ENCODE results near the gene TMTC3.

TMTC3 gene

DNA sequence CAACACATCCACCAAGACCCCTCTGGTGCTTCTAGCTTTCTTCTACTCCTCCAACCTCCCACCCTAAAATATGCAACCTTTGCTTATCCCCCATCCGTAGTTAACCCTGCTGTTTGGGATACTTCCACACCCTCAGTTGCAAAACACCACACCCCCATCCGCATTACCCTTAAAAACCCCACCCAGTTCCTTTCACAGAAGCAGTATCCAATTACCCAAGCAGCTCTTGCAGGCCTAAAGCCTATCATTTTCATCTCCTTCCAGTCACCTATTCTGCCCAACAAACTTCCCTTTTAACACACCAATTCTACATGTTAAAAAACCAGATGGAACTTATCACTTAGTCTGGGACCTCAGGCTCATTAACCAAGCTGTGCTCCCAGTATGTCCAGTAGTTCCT, 88.2 kb downstream of the TMTC3 start:
- no peak overlapping the region for H3K4me3 ChIP-seq (ENCODE audit: low read length)
- DNase-seq (ENCODE audit: low read depth) = no peak
- TF ChIP-seq, protein P1, sequence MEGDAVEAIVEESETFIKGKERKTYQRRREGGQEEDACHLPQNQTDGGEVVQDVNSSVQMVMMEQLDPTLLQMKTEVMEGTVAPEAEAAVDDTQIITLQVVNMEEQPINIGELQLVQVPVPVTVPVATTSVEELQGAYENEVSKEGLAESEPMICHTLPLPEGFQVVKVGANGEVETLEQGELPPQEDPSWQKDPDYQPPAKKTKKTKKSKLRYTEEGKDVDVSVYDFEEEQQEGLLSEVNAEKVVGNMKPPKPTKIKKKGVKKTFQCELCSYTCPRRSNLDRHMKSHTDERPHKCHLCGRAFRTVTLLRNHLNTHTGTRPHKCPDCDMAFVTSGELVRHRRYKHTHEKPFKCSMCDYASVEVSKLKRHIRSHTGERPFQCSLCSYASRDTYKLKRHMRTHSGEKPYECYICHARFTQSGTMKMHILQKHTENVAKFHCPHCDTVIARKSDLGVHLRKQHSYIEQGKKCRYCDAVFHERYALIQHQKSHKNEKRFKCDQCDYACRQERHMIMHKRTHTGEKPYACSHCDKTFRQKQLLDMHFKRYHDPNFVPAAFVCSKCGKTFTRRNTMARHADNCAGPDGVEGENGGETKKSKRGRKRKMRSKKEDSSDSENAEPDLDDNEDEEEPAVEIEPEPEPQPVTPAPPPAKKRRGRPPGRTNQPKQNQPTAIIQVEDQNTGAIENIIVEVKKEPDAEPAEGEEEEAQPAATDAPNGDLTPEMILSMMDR (conservative IDR thresholded peaks at IDR 0.05; ENCODE audit: low read length) = no peak

DNA sequence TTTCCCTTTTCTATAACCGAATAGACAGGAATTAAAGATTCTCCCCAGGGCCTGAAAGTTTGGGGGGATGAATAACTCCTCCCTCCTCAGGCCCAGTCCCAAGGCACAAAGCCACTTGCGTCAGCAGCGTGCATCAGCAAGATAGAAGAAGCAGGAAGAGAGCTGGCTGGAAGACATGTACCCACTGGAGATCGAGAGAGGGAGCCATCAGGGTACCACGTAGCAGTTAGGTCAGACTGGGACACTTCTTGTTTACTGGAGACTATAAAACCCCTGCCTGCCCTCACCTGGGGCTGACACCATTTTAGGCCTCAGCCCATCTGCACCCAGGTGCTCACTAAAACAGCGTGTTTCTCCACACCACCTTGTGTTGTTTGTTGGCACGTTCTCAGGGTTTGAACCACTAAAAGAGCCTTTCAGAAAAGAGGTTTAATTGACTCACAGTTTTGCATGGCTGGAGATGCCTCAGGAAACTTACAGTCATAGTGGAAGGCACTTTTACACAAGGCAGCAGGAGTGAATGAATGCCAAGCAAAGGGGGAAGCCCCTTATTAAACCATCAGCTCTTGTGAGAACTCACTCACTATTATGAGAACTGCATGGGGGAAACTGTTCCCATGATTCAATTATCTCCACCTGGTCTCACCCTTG, 93.2 kb downstream of the TMTC3 start:
- no peak overlapping the region for H3K4me3 ChIP-seq (ENCODE audit: low read length)
- DNase-seq (ENCODE audit: low read depth) = no peak
- TF ChIP-seq, protein P1 (conservative IDR thresholded peaks at IDR 0.05; ENCODE audit: low read length) = no peak

DNA sequence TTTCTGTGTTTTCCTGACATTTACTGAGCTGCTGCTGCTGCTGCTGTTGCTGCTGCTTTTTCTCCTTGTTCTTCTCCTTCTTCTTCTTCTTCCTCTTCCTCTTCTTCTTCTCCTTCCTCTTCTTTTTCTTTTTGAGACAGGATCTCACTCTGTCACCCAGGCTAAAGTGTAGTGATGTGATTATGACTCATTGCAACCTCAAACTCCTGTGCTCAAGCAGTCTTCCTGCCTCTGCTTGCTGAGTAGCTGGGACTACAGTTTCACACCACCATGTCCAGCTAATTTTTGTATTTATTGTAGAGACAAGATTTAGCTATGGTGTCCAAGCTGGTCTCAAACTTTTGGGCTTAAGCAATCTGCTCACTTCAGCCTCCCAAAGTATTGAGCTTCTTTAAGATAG, 95.8 kb downstream of the TMTC3 start:
- no peak overlapping the region for H3K4me3 ChIP-seq (ENCODE audit: low read length)
- DNase-seq (ENCODE audit: low read depth) = peak; percentile 57
- TF ChIP-seq, protein P1 (conservative IDR thresholded peaks at IDR 0.05; ENCODE audit: low read length) = no peak

DNA sequence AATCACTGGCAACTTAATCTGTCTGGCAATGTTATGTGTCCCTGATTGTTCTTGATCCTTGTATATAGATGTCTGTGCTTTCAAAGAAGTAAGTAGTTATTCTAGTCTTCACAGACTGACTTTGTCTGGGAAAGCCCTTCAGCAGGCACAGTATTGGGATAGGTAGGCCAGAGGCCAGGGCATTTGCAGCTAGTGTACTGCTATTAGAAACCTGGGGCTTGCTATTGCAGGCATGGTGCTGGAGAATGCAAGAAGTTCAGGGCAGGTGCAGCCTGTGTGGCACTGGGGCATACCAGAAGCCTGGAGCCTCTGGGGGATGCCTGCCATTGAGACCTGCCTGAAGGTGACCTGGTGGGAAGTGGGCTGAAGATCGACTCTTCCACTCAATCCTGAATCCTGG, 96.3 kb downstream of the TMTC3 start:
- TF ChIP-seq, protein P1 (conservative IDR thresholded peaks at IDR 0.05; ENCODE audit: low read length) = no peak
- H3K4me3 ChIP-seq (ENCODE audit: low read length) = no peak overlapping the region
- DNase-seq (ENCODE audit: low read depth) = no peak

DNA sequence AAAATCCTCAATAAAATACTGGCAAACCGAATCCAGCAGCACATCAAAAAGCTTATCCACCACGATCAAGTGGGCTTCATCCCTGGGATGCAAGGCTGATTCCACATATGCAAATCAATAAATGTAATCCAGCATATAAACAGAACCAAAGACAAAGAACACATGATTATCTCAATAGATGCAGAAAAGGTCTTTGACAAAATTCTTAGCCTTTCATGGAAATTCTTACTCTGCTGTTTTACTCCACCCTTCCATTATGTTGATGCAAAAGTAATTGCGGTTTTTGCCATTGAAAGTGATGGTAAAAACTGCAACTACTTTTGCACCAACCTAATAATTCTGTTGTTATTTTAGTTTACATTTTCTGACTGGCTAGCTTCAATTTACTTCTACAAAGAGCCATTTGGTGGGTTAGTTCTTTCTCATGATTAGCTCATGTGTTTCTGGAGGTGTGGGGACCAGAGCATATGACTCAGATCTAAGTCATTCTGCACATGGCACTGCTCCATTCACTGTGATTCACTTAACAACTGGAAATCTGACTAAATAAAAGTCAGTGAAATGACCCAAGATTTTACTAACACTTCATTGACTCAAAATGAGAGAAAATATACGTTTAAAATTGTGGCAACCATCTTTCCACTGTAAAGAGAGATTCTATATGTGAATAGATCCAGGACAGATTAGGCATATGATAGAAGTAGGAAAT, 99.9 kb downstream of the TMTC3 start:
- TF ChIP-seq, protein P1 (conservative IDR thresholded peaks at IDR 0.05; ENCODE audit: low read length) = no peak
- H3K4me3 ChIP-seq (ENCODE audit: low read length) = no peak overlapping the region
- peak; percentile 98 for DNase-seq (ENCODE audit: low read depth)

DNA sequence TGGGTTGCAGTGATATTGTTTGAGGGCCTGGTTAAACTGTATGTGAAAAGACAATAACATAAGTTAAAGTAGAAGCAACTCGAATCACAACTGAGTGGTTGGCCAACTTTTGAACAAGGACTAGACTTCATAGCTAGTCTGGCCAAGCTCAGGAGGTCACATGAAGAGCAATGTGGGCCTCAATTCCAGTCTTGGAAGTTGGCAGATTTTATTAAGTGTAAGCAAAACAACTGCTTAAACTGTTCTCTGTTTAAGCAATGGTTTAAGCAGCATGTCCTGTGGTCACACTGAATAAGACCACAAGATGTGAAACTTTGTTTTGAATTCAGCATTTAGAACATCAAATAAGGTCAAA, 100.4 kb downstream of the TMTC3 start:
- peak; percentile 88 for DNase-seq (ENCODE audit: low read depth)
- no peak overlapping the region for H3K4me3 ChIP-seq (ENCODE audit: low read length)
- TF ChIP-seq, protein P1 (conservative IDR thresholded peaks at IDR 0.05; ENCODE audit: low read length) = no peak

DNA sequence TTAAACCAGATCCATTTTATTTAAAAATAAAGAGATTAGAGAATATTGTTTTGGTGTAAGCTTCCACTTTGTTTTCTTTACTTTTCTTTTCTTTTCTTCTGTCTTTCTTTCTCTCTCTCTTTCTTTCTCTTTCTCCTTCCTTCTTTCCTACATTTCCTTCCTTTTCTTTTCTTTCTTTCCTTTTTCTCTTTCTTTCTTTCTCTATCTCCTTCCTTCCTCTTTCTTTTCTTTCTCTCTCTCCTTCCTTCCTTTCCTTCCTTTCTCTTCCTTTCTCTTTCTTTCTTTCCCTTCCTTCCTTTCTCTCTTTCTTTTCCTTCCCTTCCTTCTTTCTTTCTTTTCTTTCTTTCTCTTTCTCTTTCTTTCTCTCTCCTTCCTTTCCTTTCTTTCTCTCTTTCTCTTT, 100.8 kb downstream of the TMTC3 start:
- no peak for DNase-seq (ENCODE audit: low read depth)
- no peak overlapping the region for H3K4me3 ChIP-seq (ENCODE audit: low read length)
- TF ChIP-seq, protein P1 (conservative IDR thresholded peaks at IDR 0.05; ENCODE audit: low read length) = no peak
